Measurements from ENCODE around the gene NF1. TPM values are rescaled to one million over a fixed set of nuclear protein-coding genes. Genes with fewer than 3 reads are reported as not detected.
A peak's percentile ranks its signal among the peaks of the same experiment; 100 is the strongest.

The NF1 gene
- polyA plus RNA-seq, 1 of the 3 experiments (the other 2 are of a cell fraction), result 19.6 TPM

DNA sequence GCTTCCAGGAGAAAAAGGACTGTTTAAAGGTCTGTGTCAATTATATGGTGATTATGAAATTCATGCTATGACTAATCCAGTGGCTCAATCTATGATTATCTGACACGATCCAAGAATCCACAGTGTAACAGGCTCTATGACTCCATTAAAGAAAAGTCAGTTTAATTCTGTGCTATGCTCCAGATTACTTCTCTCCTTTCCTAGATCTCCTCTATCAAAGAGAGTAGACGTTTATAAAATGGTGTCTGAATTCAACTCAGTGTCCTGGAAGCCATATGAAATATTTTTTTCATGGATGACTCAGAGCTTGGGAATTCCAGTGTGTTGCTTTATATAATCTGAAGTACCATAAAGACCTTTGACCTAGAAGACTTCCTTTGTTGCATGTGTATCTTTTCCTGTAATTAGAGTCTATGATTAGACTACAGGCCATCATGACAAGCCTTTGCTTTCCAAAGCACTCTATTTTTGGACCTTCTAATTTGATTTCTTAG is 27.0 kb upstream of the NF1 start (continued):
- TF ChIP-seq, protein P1, sequence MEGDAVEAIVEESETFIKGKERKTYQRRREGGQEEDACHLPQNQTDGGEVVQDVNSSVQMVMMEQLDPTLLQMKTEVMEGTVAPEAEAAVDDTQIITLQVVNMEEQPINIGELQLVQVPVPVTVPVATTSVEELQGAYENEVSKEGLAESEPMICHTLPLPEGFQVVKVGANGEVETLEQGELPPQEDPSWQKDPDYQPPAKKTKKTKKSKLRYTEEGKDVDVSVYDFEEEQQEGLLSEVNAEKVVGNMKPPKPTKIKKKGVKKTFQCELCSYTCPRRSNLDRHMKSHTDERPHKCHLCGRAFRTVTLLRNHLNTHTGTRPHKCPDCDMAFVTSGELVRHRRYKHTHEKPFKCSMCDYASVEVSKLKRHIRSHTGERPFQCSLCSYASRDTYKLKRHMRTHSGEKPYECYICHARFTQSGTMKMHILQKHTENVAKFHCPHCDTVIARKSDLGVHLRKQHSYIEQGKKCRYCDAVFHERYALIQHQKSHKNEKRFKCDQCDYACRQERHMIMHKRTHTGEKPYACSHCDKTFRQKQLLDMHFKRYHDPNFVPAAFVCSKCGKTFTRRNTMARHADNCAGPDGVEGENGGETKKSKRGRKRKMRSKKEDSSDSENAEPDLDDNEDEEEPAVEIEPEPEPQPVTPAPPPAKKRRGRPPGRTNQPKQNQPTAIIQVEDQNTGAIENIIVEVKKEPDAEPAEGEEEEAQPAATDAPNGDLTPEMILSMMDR (IDR thresholded peaks at IDR 0.05), result no peak
- TF ChIP-seq POLR2AphosphoS5 (IDR thresholded peaks at IDR 0.05; ENCODE audit: low read depth, low read length), result no peak
- no peak for TF ChIP-seq FOXJ3 (CRISPR knock-in tag; IDR thresholded peaks at IDR 0.05)
- TF ChIP-seq MXI1 (IDR thresholded peaks at IDR 0.05; ENCODE audit: low read depth, low read length), result no peak
- no peak for TF ChIP-seq RAD21 (IDR thresholded peaks at IDR 0.05; ENCODE audit: low read length)
- TF ChIP-seq, protein P2, sequence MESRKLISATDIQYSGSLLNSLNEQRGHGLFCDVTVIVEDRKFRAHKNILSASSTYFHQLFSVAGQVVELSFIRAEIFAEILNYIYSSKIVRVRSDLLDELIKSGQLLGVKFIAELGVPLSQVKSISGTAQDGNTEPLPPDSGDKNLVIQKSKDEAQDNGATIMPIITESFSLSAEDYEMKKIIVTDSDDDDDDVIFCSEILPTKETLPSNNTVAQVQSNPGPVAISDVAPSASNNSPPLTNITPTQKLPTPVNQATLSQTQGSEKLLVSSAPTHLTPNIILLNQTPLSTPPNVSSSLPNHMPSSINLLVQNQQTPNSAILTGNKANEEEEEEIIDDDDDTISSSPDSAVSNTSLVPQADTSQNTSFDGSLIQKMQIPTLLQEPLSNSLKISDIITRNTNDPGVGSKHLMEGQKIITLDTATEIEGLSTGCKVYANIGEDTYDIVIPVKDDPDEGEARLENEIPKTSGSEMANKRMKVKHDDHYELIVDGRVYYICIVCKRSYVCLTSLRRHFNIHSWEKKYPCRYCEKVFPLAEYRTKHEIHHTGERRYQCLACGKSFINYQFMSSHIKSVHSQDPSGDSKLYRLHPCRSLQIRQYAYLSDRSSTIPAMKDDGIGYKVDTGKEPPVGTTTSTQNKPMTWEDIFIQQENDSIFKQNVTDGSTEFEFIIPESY (IDR thresholded peaks at IDR 0.05; ENCODE audit: borderline replicate concordance, low read depth), result no peak
- TF ChIP-seq, protein P3, sequence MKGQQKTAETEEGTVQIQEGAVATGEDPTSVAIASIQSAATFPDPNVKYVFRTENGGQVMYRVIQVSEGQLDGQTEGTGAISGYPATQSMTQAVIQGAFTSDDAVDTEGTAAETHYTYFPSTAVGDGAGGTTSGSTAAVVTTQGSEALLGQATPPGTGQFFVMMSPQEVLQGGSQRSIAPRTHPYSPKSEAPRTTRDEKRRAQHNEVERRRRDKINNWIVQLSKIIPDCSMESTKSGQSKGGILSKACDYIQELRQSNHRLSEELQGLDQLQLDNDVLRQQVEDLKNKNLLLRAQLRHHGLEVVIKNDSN (IDR thresholded peaks at IDR 0.05; ENCODE audit: borderline replicate concordance, low read depth), result no peak
- TF ChIP-seq RCOR1 (IDR thresholded peaks at IDR 0.05; ENCODE audit: low read length), result no peak
- TF ChIP-seq, protein P4, sequence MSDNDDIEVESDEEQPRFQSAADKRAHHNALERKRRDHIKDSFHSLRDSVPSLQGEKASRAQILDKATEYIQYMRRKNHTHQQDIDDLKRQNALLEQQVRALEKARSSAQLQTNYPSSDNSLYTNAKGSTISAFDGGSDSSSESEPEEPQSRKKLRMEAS (IDR thresholded peaks at IDR 0.05; ENCODE audit: low read depth), result no peak
- TF ChIP-seq RXRA (IDR thresholded peaks at IDR 0.05; ENCODE audit: borderline replicate concordance, low read depth), result peak; percentile 64
- TF ChIP-seq, protein P5, sequence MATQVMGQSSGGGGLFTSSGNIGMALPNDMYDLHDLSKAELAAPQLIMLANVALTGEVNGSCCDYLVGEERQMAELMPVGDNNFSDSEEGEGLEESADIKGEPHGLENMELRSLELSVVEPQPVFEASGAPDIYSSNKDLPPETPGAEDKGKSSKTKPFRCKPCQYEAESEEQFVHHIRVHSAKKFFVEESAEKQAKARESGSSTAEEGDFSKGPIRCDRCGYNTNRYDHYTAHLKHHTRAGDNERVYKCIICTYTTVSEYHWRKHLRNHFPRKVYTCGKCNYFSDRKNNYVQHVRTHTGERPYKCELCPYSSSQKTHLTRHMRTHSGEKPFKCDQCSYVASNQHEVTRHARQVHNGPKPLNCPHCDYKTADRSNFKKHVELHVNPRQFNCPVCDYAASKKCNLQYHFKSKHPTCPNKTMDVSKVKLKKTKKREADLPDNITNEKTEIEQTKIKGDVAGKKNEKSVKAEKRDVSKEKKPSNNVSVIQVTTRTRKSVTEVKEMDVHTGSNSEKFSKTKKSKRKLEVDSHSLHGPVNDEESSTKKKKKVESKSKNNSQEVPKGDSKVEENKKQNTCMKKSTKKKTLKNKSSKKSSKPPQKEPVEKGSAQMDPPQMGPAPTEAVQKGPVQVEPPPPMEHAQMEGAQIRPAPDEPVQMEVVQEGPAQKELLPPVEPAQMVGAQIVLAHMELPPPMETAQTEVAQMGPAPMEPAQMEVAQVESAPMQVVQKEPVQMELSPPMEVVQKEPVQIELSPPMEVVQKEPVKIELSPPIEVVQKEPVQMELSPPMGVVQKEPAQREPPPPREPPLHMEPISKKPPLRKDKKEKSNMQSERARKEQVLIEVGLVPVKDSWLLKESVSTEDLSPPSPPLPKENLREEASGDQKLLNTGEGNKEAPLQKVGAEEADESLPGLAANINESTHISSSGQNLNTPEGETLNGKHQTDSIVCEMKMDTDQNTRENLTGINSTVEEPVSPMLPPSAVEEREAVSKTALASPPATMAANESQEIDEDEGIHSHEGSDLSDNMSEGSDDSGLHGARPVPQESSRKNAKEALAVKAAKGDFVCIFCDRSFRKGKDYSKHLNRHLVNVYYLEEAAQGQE (IDR thresholded peaks at IDR 0.05; ENCODE audit: low read depth, low read length), result no peak
- TF ChIP-seq MEF2A (IDR thresholded peaks at IDR 0.05; ENCODE audit: borderline replicate concordance, low read depth), result peak; percentile 50; the same call in 1 of the 2 replicates
- TF ChIP-seq ELF1 (IDR thresholded peaks at IDR 0.05), result no peak
- TF ChIP-seq TCF12 (IDR thresholded peaks at IDR 0.05), result peak; percentile 58; the same call in 1 of the 2 replicates
- TF ChIP-seq TEAD4 (IDR thresholded peaks at IDR 0.05; ENCODE audit: borderline replicate concordance, insufficient read depth), result 0 out of 2 replicates have a peak, but pooled peaks have one; percentile 37
- peak; percentile 4; the same call in 1 of the 2 replicates for TF ChIP-seq NFIC (IDR thresholded peaks at IDR 0.05; ENCODE audit: borderline replicate concordance)
- TF ChIP-seq CHD2 (IDR thresholded peaks at IDR 0.05; ENCODE audit: low read length, partially characterized antibody), result no peak
- no peak for TF ChIP-seq SIN3A (IDR thresholded peaks at IDR 0.05; ENCODE audit: borderline replicate concordance, low read depth, low read length)
- TF ChIP-seq RFX5 (IDR thresholded peaks at IDR 0.05; ENCODE audit: low read length), result no peak
- TF ChIP-seq, protein P6, sequence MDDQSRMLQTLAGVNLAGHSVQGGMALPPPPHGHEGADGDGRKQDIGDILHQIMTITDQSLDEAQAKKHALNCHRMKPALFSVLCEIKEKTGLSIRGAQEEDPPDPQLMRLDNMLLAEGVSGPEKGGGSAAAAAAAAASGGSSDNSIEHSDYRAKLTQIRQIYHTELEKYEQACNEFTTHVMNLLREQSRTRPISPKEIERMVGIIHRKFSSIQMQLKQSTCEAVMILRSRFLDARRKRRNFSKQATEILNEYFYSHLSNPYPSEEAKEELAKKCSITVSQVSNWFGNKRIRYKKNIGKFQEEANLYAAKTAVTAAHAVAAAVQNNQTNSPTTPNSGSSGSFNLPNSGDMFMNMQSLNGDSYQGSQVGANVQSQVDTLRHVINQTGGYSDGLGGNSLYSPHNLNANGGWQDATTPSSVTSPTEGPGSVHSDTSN (IDR thresholded peaks at IDR 0.05), result no peak
